ENCODE results near the gene GAB3. TPM values are rescaled to one million over a fixed set of nuclear protein-coding genes. Genes with fewer than 3 reads are reported as not detected.
"Not testable (repeated sequence)": the region's sequence is repeated elsewhere in the genome, so short reads cannot be mapped to it uniquely, and the experiment has no call there.

Gene GAB3
- total RNA-seq, 5 donors from 2014 or later (not counting 1 experiment from before 2014, with no cell fraction given): 9.1 to 26.2 (median 18.4) TPM

GRCh38 chrX:154653413-154653812 lies 97.5 kb downstream of the GAB3 start, which contains the start of gene CTAG2:
Gene CTAG2, minus strand, starts transcription at chrX:154653579. Its CDS starts 64 bp downstream, at chrX:154653515.
- H3K4me1 ChIP-seq (ENCODE audit: control insufficient read depth in 1 of 2, extremely low read depth in 1 of 2, insufficient read depth in 2 of 2, low read length in 2 of 2); H3K4me3 ChIP-seq (ENCODE audit: control insufficient read depth in 1 of 2, extremely low read depth in 1 of 2, low read length in 1 of 2); ATAC-seq (replicated peaks in 1 of 4); H3K36me3 ChIP-seq (ENCODE audit: control insufficient read depth in 2 of 2, extremely low read depth in 1 of 2, insufficient read depth in 1 of 2, low read length in 1 of 2); H3K27me3 Mint-ChIP-seq; DNase-seq; H3K4me3 Mint-ChIP-seq; H3K9me3 Mint-ChIP-seq; H3K4me1 Mint-ChIP-seq; H3K27ac Mint-ChIP-seq; H3K27me3 ChIP-seq (replicated peaks in 1 of 2; ENCODE audit: control insufficient read depth in 2 of 2, extremely low read depth in 1 of 2, insufficient read depth in 2 of 2, low read length in 1 of 2); POLR2A ChIA-PET; H3K27ac ChIP-seq (ENCODE audit: low read length); H3K36me3 Mint-ChIP-seq; H3K9me3 ChIP-seq; CTCF ChIA-PET: not testable (repeated sequence)
- no CpG with 5 or more reads among the region's 27 CpGs for WGBS (ENCODE audit: insufficient coverage)

GRCh38 chrX:154653048-154653401 lies 97.9 kb downstream of the GAB3 start:
- no peak for ATAC-seq (replicated peaks in 1 of 4)
- Mint-ChIP-seq H3K9me3 (no peaks in the 10 kb centered on the region), H3K27ac (no peak overlapping the region), H3K4me3 (no peak overlapping the region), H3K4me1 (no peaks in the 10 kb centered on the region), H3K27me3 (peaks cover 0 to 4% of the 10 kb centered on the region in 2 donors), H3K36me3 (no peaks in the 10 kb centered on the region)
- no peak overlapping the region for H3K27ac ChIP-seq (ENCODE audit: low read length)
- H3K27me3 ChIP-seq (replicated peaks in 1 of 2; ENCODE audit: control insufficient read depth in 2 of 2, extremely low read depth in 1 of 2, insufficient read depth in 2 of 2, low read length in 1 of 2): no peaks in the 10 kb centered on the region
- H3K4me3 ChIP-seq (ENCODE audit: control insufficient read depth in 1 of 2, extremely low read depth in 1 of 2, low read length in 1 of 2): no peak overlapping the region
- POLR2A ChIA-PET: no interaction called here
- CTCF ChIA-PET: no interaction called here
- no peaks in the 10 kb centered on the region for H3K4me1 ChIP-seq (ENCODE audit: control insufficient read depth in 1 of 2, extremely low read depth in 1 of 2, insufficient read depth in 2 of 2, low read length in 2 of 2)
- no peak for DNase-seq
- no peaks in the 10 kb centered on the region for H3K9me3 ChIP-seq
- no peaks in the 10 kb centered on the region for H3K36me3 ChIP-seq (ENCODE audit: control insufficient read depth in 2 of 2, extremely low read depth in 1 of 2, insufficient read depth in 1 of 2, low read length in 1 of 2)
- no CpG with 5 or more reads among the region's 23 CpGs for WGBS (ENCODE audit: insufficient coverage)

GRCh38 chrX:154652311-154653047 lies 98.4 kb downstream of the GAB3 start:
- H3K4me1 Mint-ChIP-seq: no peaks in the 10 kb centered on the region
- Histone ChIP-seq H3K27ac (ENCODE audit: low read length) (no peak overlapping the region), H3K9me3 (no peaks in the 10 kb centered on the region), H3K4me1 (ENCODE audit: control insufficient read depth in 1 of 2, extremely low read depth in 1 of 2, insufficient read depth in 2 of 2, low read length in 2 of 2) (no peaks in the 10 kb centered on the region), H3K27me3 (replicated peaks in 1 of 2; ENCODE audit: control insufficient read depth in 2 of 2, extremely low read depth in 1 of 2, insufficient read depth in 2 of 2, low read length in 1 of 2) (no peaks in the 10 kb centered on the region), H3K36me3 (ENCODE audit: control insufficient read depth in 2 of 2, extremely low read depth in 1 of 2, insufficient read depth in 1 of 2, low read length in 1 of 2) (no peaks in the 10 kb centered on the region), H3K4me3 (ENCODE audit: control insufficient read depth in 1 of 2, extremely low read depth in 1 of 2, low read length in 1 of 2) (no peak overlapping the region)
- ATAC-seq (replicated peaks in 1 of 4) (no peak), DNase-seq (no peak)
- no peak overlapping the region for H3K27ac Mint-ChIP-seq
- H3K36me3 Mint-ChIP-seq: no peaks in the 10 kb centered on the region
- peaks cover 0 to 4% of the 10 kb centered on the region in 2 donors for H3K27me3 Mint-ChIP-seq
- whole genome bisulfite sequencing (ENCODE audit: insufficient coverage): 89% methylated on average over 9 of the region's 30 CpGs
- CTCF ChIA-PET: no interaction called here
- H3K4me3 Mint-ChIP-seq: no peak overlapping the region
- POLR2A ChIA-PET: no interaction called here
- no peaks in the 10 kb centered on the region for H3K9me3 Mint-ChIP-seq

- Histone ChIP-seq H3K4me3 (ENCODE audit: control insufficient read depth in 1 of 2, extremely low read depth in 1 of 2, low read length in 1 of 2) (no peak overlapping the region), H3K27me3 (replicated peaks in 1 of 2; ENCODE audit: control insufficient read depth in 2 of 2, extremely low read depth in 1 of 2, insufficient read depth in 2 of 2, low read length in 1 of 2) (no peaks in the 10 kb centered on the region), H3K27ac (ENCODE audit: low read length) (no peak overlapping the region), H3K9me3 (no peaks in the 10 kb centered on the region), H3K4me1 (ENCODE audit: control insufficient read depth in 1 of 2, extremely low read depth in 1 of 2, insufficient read depth in 2 of 2, low read length in 2 of 2) (no peaks in the 10 kb centered on the region), H3K36me3 (ENCODE audit: control insufficient read depth in 2 of 2, extremely low read depth in 1 of 2, insufficient read depth in 1 of 2, low read length in 1 of 2) (no peaks in the 10 kb centered on the region)
- H3K9me3 Mint-ChIP-seq: no peaks in the 10 kb centered on the region
- H3K27ac Mint-ChIP-seq: no peak overlapping the region
- H3K36me3 Mint-ChIP-seq: no peaks in the 10 kb centered on the region
- H3K4me1 Mint-ChIP-seq: no peaks in the 10 kb centered on the region
- 67% methylated on average over 1 of the region's 13 CpGs for WGBS (ENCODE audit: insufficient coverage)
- peaks cover 0 to 4% of the 10 kb centered on the region in 2 donors for H3K27me3 Mint-ChIP-seq
- H3K4me3 Mint-ChIP-seq: no peak overlapping the region
- CTCF ChIA-PET: no interaction called here
- no peak for DNase-seq
- POLR2A ChIA-PET: no interaction called here
- no peak for ATAC-seq (replicated peaks in 1 of 4)
Observed at GRCh38 chrX:154650221-154650510, 100.7 kb downstream of the GAB3 start.

GRCh38 chrX:154649503-154650220 lies 101.2 kb downstream of the GAB3 start:
- H3K27ac ChIP-seq (ENCODE audit: low read length): no peak overlapping the region
- no peaks in the 10 kb centered on the region for H3K27me3 Mint-ChIP-seq
- H3K9me3 Mint-ChIP-seq: no peaks in the 10 kb centered on the region
- no peaks in the 10 kb centered on the region for H3K4me1 ChIP-seq (ENCODE audit: control insufficient read depth in 1 of 2, extremely low read depth in 1 of 2, insufficient read depth in 2 of 2, low read length in 2 of 2)
- ChIA-PET CTCF (no interaction called here), POLR2A (no interaction called here)
- no peaks in the 10 kb centered on the region for H3K36me3 ChIP-seq (ENCODE audit: control insufficient read depth in 2 of 2, extremely low read depth in 1 of 2, insufficient read depth in 1 of 2, low read length in 1 of 2)
- H3K4me3 Mint-ChIP-seq: no peak overlapping the region
- H3K4me3 ChIP-seq (ENCODE audit: control insufficient read depth in 1 of 2, extremely low read depth in 1 of 2, low read length in 1 of 2): no peak overlapping the region
- H3K36me3 Mint-ChIP-seq: no peaks in the 10 kb centered on the region
- DNase-seq (no peak), ATAC-seq (replicated peaks in 1 of 4) (no peak)
- H3K27ac Mint-ChIP-seq: no peak overlapping the region
- H3K27me3 ChIP-seq (replicated peaks in 1 of 2; ENCODE audit: control insufficient read depth in 2 of 2, extremely low read depth in 1 of 2, insufficient read depth in 2 of 2, low read length in 1 of 2): no peaks in the 10 kb centered on the region
- 88% methylated on average over 14 of the region's 23 CpGs for WGBS (ENCODE audit: insufficient coverage)
- H3K4me1 Mint-ChIP-seq: no peaks in the 10 kb centered on the region
- H3K9me3 ChIP-seq: no peaks in the 10 kb centered on the region

GRCh38 chrX:154648931-154649330 lies 101.9 kb downstream of the GAB3 start:
- Mint-ChIP-seq H3K36me3 (no peaks in the 10 kb centered on the region), H3K27me3 (no peaks in the 10 kb centered on the region), H3K9me3 (no peaks in the 10 kb centered on the region), H3K4me3 (no peak overlapping the region), H3K27ac (no peak overlapping the region), H3K4me1 (no peaks in the 10 kb centered on the region)
- no peaks in the 10 kb centered on the region for H3K4me1 ChIP-seq (ENCODE audit: control insufficient read depth in 1 of 2, extremely low read depth in 1 of 2, insufficient read depth in 2 of 2, low read length in 2 of 2)
- DNase-seq: no peak
- no peak overlapping the region for H3K4me3 ChIP-seq (ENCODE audit: control insufficient read depth in 1 of 2, extremely low read depth in 1 of 2, low read length in 1 of 2)
- no peaks in the 10 kb centered on the region for H3K36me3 ChIP-seq (ENCODE audit: control insufficient read depth in 2 of 2, extremely low read depth in 1 of 2, insufficient read depth in 1 of 2, low read length in 1 of 2)
- H3K27ac ChIP-seq (ENCODE audit: low read length): no peak overlapping the region
- ChIA-PET CTCF (no interaction called here), POLR2A (no interaction called here)
- ATAC-seq (replicated peaks in 1 of 4): no peak
- 80% methylated on average over 1 of the region's 15 CpGs for WGBS (ENCODE audit: insufficient coverage)
- H3K27me3 ChIP-seq (replicated peaks in 1 of 2; ENCODE audit: control insufficient read depth in 2 of 2, extremely low read depth in 1 of 2, insufficient read depth in 2 of 2, low read length in 1 of 2): no peaks in the 10 kb centered on the region
- H3K9me3 ChIP-seq: no peaks in the 10 kb centered on the region

All from T-cell (primary cell).